ENCODE measurements around the gene FLOT2. TPM values are rescaled to one million over a fixed set of nuclear protein-coding genes. Genes with fewer than 3 reads are reported as not detected.
"Not testable (repeated sequence)": the region's sequence is repeated elsewhere in the genome, so short reads cannot be mapped to it uniquely, and the experiment has no call there.

FLOT2 gene
- total RNA-seq, 2 donors from 2014 or later = 138 to 141 TPM

GRCh38 chr17:28883967-28884702 is 13.4 kb downstream of the FLOT2 start:
- peaks cover 4 to 12% of the 10 kb centered on the region in 2 donors for H3K36me3 Mint-ChIP-seq (ENCODE audit: insufficient read depth in 2 of 2)
- no peaks in the 10 kb centered on the region for H3K9me3 Mint-ChIP-seq
- H3K27me3 Mint-ChIP-seq (ENCODE audit: low read depth) = no peaks in the 10 kb centered on the region
- DNase-seq (no peak), ATAC-seq (replicated peaks in 1 of 2) (no peak)
- H3K4me3 Mint-ChIP-seq = no peak overlapping the region
- H3K4me1 Mint-ChIP-seq (ENCODE audit: low read depth) = peaks cover 13% of the 10 kb centered on the region
- peak overlapping the region; percentile 25 for H3K27ac Mint-ChIP-seq

GRCh38 chr17:28882154-28882895 is 15.2 kb downstream of the FLOT2 start:
- Mint-ChIP-seq H3K4me1 (ENCODE audit: low read depth) (peaks cover 31% of the 10 kb centered on the region), H3K36me3 (ENCODE audit: insufficient read depth in 2 of 2) (peaks cover 7 to 24% of the 10 kb centered on the region in 2 donors)

GRCh38 chr17:28881533-28882056 is 15.9 kb downstream of the FLOT2 start:
- peaks cover 38% of the 10 kb centered on the region for H3K4me1 Mint-ChIP-seq (ENCODE audit: low read depth)
- H3K27ac Mint-ChIP-seq = no peak overlapping the region
- peaks cover 0 to 1% of the 10 kb centered on the region in 2 donors for H3K9me3 Mint-ChIP-seq
- no peak overlapping the region for H3K4me3 Mint-ChIP-seq
- H3K27me3 Mint-ChIP-seq (ENCODE audit: low read depth) = no peaks in the 10 kb centered on the region
- ATAC-seq (replicated peaks in 1 of 2) = no peak
- H3K36me3 Mint-ChIP-seq (ENCODE audit: insufficient read depth in 2 of 2) = peaks cover 7 to 24% of the 10 kb centered on the region in 2 donors
- DNase-seq = no peak

More at GRCh38 chr17:28882154-28882895, 15.2 kb downstream of the FLOT2 start:
- ATAC-seq (replicated peaks in 1 of 2) (no peak), DNase-seq (no peak)
- H3K27me3 Mint-ChIP-seq (ENCODE audit: low read depth) = no peaks in the 10 kb centered on the region
- no peak overlapping the region for H3K4me3 Mint-ChIP-seq
- no peak overlapping the region for H3K27ac Mint-ChIP-seq
- peaks cover 0 to 1% of the 10 kb centered on the region in 2 donors for H3K9me3 Mint-ChIP-seq

GRCh38 chr17:28880572-28880945 is 17.0 kb downstream of the FLOT2 start:
- Mint-ChIP-seq H3K27me3 (ENCODE audit: low read depth) (no peaks in the 10 kb centered on the region), H3K27ac (no peak overlapping the region), H3K36me3 (ENCODE audit: insufficient read depth in 2 of 2) (peaks cover 7 to 24% of the 10 kb centered on the region in 2 donors), H3K4me1 (ENCODE audit: low read depth) (peaks cover 43% of the 10 kb centered on the region), H3K9me3 (peaks cover 0 to 1% of the 10 kb centered on the region in 2 donors), H3K4me3 (no peak overlapping the region)
- no peak for ATAC-seq (replicated peaks in 1 of 2)
- no peak for DNase-seq

- no peaks in the 10 kb centered on the region for H3K27me3 Mint-ChIP-seq (ENCODE audit: low read depth)
- H3K4me3 Mint-ChIP-seq = no peak overlapping the region
- peaks cover 46% of the 10 kb centered on the region for H3K4me1 Mint-ChIP-seq (ENCODE audit: low read depth)
- peaks cover 0 to 1% of the 10 kb centered on the region in 2 donors for H3K9me3 Mint-ChIP-seq
- ATAC-seq (replicated peaks in 1 of 2) (no peak), DNase-seq (no peak)
- H3K27ac Mint-ChIP-seq = no peak overlapping the region
- peaks cover 5 to 24% of the 10 kb centered on the region in 2 donors for H3K36me3 Mint-ChIP-seq (ENCODE audit: insufficient read depth in 2 of 2)
Measured at GRCh38 chr17:28879886-28880571, 17.5 kb downstream of the FLOT2 start.

GRCh38 chr17:28878981-28879380 is 18.6 kb downstream of the FLOT2 start:
- Mint-ChIP-seq H3K36me3 (ENCODE audit: insufficient read depth in 2 of 2) (peaks cover 5 to 24% of the 10 kb centered on the region in 2 donors), H3K27me3 (ENCODE audit: low read depth) (no peaks in the 10 kb centered on the region), H3K27ac (no peak overlapping the region), H3K4me3 (no peak overlapping the region), H3K9me3 (peaks cover 0 to 1% of the 10 kb centered on the region in 2 donors), H3K4me1 (ENCODE audit: low read depth) (peaks cover 44% of the 10 kb centered on the region)
- ATAC-seq (replicated peaks in 1 of 2) = peak in 1 of 2 donors; percentile 25
- DNase-seq = peak in 1 of 2 donors; percentile 34

- H3K27me3 Mint-ChIP-seq (ENCODE audit: low read depth) = no peaks in the 10 kb centered on the region
- peaks cover 0 to 1% of the 10 kb centered on the region in 2 donors for H3K9me3 Mint-ChIP-seq
- peak overlapping the region; percentile 86 for H3K27ac Mint-ChIP-seq
- peak overlapping the region; percentile 20 to 31 for H3K4me3 Mint-ChIP-seq
- DNase-seq (no peak), ATAC-seq (replicated peaks in 1 of 2) (peak; percentile 47 to 63)
- H3K4me1 Mint-ChIP-seq (ENCODE audit: low read depth) = peaks cover 44% of the 10 kb centered on the region
- peaks cover 5 to 24% of the 10 kb centered on the region in 2 donors for H3K36me3 Mint-ChIP-seq (ENCODE audit: insufficient read depth in 2 of 2)
Measured at GRCh38 chr17:28878158-28878910, 19.2 kb downstream of the FLOT2 start.

GRCh38 chr17:28877150-28877711 is 20.3 kb downstream of the FLOT2 start:
- Mint-ChIP-seq H3K4me3 (peak overlapping the region in 1 of 2 donors; percentile 27), H3K36me3 (ENCODE audit: insufficient read depth in 2 of 2) (peaks cover 5 to 22% of the 10 kb centered on the region in 2 donors), H3K4me1 (ENCODE audit: low read depth) (peaks cover 55% of the 10 kb centered on the region)
- ATAC-seq (replicated peaks in 1 of 2); H3K27me3 Mint-ChIP-seq (ENCODE audit: low read depth); H3K27ac Mint-ChIP-seq; DNase-seq; H3K9me3 Mint-ChIP-seq: not testable (repeated sequence)

- peak in 1 of 2 donors; percentile 33 for DNase-seq
- Mint-ChIP-seq H3K27me3 (ENCODE audit: low read depth) (no peaks in the 10 kb centered on the region), H3K4me3 (peak overlapping the region; percentile 27 to 39), H3K9me3 (peaks cover 0 to 1% of the 10 kb centered on the region in 2 donors), H3K4me1 (ENCODE audit: low read depth) (peaks cover 67% of the 10 kb centered on the region), H3K36me3 (ENCODE audit: insufficient read depth in 2 of 2) (peaks cover 5 to 14% of the 10 kb centered on the region in 2 donors), H3K27ac (peak overlapping the region; percentile 30)
- ATAC-seq (replicated peaks in 1 of 2) = peak; percentile 70 to 73
Measured at GRCh38 chr17:28875848-28876550, 21.5 kb downstream of the FLOT2 start.

- ATAC-seq (replicated peaks in 1 of 2) (no peak), DNase-seq (no peak)
- Mint-ChIP-seq H3K4me3 (no peak overlapping the region), H3K9me3 (peaks cover 0 to 1% of the 10 kb centered on the region in 2 donors), H3K27ac (no peak overlapping the region), H3K27me3 (ENCODE audit: low read depth) (no peaks in the 10 kb centered on the region), H3K36me3 (ENCODE audit: insufficient read depth in 2 of 2) (peaks cover 3 to 12% of the 10 kb centered on the region in 2 donors), H3K4me1 (ENCODE audit: low read depth) (peaks cover 70% of the 10 kb centered on the region)
Measured at GRCh38 chr17:28874750-28875149, 22.8 kb downstream of the FLOT2 start.

- no peak for DNase-seq
- no peak for ATAC-seq (replicated peaks in 1 of 2)
- H3K4me1 Mint-ChIP-seq (ENCODE audit: low read depth) = peaks cover 64% of the 10 kb centered on the region
- H3K4me3 Mint-ChIP-seq = no peak overlapping the region
- H3K27ac Mint-ChIP-seq = no peak overlapping the region
- peaks cover 0 to 1% of the 10 kb centered on the region in 2 donors for H3K9me3 Mint-ChIP-seq
- no peaks in the 10 kb centered on the region for H3K27me3 Mint-ChIP-seq (ENCODE audit: low read depth)
- peaks cover 3 to 9% of the 10 kb centered on the region in 2 donors for H3K36me3 Mint-ChIP-seq (ENCODE audit: insufficient read depth in 2 of 2)
Measured at GRCh38 chr17:28873839-28874238, 23.7 kb downstream of the FLOT2 start.

Measured in activated T-cell treated with anti-CD3 and anti-CD28 coated beads, Interleukin-2, amount 50 U/mL, for 72 hours (primary cell).